Islet precursor cell (in vitro differentiated cells): Measurements from ENCODE around the gene TRABD2B.

Source experiments
- DNase-seq: peaks from one replicate; pipeline ENCODE4 v3.0.0-alpha.2; 2018

TRABD2B gene

DNA sequence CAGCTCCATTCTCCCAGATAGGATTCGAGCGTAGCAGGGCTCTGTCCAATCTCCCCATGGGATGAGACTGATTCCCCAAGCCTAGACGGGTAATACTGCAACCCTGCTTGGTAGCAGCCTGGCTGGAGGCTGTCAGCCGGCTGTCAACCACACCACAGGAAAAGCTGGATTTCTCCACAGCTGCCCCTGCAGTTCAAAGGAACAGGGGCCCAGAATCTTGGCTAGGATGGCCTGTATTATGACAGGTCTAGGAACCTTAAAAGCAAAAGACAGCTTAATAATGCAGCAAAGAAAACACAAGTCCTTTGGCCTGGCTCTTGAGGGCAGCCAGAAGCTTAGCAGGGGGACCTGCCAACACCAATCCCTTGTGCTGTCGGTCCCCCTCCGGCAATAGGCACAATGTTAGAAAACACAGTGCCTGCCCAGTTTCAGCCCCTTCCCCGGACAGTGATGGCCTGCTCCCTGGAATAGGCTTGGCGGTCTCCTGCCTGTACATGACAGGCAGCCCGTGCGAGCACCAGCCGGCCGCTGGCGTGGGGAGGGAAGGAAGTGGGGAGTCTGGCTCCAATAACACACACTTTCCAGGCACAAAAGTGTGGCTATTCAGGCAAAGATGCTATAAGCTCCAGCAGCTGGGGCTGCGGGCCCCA lies 90.5 kb downstream of the TRABD2B start:
- DNase-seq, result no peak

DNA sequence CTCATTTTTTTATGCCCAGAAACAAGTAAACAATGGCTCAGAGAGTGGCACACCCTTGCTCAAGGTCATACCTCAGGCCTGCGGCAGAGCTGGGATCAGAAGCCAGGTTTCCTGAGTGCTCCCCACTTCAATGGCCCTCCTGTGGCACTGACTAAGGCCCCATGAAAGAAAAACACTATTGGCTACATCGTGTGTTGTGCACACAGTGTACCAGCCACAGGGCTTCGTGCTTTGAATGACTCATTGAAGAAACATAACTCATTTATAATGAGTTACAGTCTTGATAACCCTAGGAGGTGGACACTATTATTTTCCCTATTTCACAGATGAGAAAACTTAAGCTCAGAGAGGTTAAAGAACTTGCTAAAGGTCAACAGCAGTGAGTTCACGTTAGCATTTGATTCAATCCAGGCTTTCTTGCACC lies 91.2 kb downstream of the TRABD2B start:
- DNase-seq, result no peak

DNA sequence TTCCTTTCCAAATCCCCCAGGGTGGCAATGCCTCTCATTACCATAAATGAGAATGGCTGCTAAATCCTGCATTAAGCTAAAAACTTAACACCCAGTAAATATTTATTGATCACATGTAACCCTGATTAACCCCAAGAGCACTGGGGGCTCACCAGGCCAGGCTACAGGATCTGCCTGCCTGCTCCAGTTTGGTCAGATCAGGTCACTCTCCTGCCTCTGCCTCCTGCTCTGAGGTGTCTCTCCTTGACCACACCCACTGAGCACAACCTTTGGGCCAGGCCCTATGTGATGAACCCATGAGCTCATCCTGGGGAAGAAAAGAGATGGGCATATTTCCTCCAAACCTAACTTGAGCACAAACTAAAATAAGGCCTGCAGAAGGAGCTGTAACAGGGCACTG lies 93.5 kb downstream of the TRABD2B start:
- no peak for DNase-seq

DNA sequence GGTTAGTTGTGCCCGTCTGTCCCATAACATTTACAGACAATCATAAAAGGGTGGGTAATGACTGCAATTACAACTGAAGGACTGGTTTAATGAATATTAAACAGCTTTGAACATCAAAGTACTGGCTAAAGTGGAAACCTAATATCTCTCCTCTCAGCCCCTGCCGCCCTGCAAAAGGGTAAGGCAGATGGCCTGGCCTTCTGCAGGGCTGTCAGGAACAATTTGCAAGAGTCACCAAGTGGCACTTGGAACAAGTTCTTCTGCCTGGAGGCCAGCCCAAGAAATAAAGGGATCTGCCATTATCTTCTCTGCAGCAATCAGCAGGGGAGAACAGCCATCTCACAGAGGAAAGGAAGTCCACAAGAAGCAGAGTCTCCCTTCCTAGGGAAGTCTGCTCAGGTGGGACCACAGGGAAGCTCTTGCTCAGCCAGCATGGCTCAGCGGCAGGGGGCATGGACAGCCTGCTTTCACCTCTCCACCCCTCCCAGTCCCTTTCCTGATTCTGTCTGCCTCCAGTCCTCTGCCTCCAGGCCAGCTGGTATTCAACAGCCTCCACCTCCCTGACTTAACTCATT lies 96.1 kb downstream of the TRABD2B start:
- DNase-seq, result no peak

DNA sequence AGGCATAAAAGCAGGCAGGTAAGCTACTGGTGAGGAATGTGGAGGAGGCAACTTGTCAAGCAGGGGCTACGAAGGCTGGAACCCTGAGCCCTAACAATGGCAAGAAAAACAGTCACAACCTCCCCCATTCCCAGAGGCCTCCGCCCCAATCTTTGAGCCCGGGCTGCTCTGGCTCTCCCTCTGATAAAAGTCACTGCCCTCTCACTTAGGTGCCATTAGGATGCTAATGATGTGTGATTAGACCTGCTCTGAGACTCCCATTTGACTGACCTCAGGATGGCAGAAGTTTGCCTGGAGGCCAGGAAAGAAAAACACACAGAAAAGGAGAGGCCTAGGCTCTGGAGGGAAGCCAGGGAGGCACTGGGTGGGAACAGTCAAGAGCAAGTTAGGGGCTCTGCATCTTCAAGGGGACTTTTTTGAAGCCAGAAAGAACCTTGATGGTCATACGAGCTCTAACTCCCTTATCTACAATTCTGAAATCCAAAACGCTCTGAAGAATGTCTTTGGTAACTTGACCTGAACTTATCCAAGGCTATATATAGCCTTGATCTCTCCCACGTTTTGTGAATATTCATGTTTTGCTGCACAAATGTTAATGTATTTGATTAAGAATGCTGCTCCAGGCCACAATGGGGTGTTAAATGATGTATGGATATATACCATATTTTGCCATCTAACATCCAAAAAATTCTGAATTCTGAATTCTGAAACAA lies 98.9 kb downstream of the TRABD2B start:
- peak; percentile 69 for DNase-seq

DNA sequence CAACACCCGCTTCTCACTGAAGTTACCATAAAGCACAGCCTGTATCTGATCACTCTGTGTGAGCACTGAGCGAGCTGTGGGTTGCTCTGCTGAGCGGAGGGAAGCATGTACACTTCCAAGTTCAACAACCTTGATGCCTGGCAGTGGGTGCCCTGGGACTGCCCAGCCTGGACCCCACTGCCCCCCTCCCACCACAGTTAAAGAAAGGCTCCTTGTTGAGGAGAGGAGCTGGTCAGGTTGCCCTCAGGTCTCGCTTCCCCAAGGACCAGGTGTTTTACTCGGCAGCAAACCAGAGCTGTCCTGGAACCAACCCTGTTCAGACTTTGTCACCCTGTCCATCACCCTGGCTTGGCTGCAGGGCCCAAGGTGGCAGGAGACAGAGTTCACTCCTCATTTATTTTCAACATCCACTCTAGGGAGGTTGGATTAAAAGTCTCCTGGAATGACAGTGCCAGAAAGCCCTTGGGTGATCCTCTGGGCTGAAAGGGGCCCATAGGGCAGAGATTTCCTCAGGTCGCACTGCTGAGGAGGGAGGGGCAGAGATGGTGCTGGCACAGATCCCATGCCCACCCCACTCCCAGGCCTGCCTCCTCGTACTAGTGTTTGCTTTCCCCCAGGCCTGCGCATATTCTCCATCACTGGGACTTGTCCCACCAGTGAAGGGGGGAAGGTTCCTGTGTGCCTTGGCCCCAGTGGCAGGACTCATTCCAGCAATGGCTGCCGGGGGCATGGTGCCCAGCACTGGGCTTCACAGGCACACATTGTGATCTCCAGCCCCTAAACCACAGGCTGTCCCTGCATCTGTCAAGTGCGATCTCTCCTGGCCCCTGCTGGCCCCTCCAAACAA lies 101.7 kb downstream of the TRABD2B start:
- no peak for DNase-seq

DNA sequence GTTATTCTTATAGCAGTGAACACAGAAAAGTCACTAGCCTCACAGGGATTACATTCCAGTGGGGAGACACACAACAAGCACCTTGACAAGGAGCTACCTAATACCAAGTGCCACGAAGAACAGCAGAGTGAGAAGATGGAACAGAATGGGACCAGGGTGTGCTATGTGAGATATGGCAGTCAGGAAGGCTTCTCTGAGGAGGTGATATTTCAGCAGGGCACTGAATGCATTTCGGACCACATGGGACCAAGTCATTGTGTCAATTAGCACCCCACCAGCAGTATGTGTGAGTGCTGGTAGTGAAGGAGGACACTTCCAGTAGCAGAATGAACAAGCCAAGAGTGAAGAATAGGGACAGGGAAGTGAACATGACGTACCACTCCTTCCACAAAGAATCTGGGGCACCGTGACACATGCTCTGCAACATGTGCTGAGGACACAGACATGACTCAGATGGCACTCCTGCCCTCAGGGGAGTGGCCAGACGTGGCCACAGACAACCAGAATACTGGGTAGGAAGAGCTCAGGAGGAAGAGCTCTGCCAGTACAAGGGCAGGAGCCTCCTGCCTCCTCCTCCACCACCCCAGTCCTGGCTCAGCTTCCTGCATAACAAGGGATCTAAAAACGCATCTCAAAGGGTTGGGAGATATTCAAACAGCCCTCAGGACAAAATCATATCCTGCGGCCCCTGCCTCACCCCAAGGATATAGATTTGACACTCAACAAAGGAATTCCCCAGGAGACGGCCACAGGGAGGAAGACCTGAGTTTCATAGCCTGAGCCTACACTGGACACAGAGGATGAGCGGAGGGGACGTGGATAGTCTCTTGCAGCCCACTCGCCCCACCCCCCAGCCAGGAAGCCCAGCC lies 102.5 kb downstream of the TRABD2B start:
- DNase-seq, result peak; percentile 76

DNA sequence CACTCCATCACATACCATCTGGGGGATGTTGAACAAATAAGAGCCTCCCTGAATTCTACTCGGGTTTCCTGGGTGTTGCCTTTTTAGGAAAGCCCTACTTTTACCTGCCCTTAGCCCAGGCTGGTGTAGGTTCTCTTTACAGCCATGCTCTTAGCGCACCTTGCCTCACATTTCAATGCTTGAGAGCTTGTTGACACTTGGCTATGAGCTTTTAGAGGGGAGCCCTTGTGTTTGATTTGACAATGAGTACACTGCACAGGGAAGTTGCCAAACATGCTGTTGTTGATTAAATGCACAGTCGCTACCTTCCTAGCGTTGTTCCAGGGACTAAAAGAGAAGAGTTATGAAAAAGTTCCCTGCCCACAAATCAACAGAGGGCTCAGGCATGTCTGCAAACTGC lies 103.8 kb downstream of the TRABD2B start:
- no peak for DNase-seq

DNA sequence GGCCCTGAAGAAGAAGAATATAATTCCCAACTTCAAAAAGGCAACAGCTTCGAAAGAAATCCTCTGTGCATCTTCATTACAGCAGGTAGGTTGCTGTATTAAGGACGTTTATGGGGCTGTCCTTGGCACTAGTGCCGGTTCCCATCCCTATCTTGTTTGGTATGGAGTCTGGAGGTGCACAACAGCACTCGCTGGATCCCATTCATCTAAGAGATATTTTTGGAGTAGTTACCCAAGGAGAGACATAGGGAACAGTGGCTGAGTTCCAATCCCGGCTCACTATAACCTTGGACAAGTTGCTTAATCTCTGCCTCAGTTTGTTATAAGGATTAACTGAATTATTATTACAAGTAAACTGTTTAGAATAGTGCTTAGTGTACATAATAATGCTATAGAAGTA lies 106.4 kb downstream of the TRABD2B start:
- no peak for DNase-seq

DNA sequence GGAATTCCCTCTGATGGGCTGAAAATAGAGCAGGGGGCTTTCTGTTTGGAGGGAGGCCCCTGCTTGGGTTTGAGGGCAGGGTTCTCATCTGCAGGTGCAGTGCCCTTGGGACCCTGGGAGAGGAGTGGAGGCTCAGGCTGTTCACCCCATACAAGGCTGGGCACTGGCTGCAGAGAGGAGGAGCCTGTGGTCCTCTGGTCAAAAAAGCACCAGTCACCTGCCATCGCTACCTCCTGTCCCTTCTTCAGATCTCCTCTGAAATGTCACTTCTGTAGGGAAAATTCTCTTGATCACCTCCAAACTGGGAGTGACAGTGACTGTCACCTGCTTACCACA lies 108.9 kb downstream of the TRABD2B start:
- DNase-seq, result no peak

DNA sequence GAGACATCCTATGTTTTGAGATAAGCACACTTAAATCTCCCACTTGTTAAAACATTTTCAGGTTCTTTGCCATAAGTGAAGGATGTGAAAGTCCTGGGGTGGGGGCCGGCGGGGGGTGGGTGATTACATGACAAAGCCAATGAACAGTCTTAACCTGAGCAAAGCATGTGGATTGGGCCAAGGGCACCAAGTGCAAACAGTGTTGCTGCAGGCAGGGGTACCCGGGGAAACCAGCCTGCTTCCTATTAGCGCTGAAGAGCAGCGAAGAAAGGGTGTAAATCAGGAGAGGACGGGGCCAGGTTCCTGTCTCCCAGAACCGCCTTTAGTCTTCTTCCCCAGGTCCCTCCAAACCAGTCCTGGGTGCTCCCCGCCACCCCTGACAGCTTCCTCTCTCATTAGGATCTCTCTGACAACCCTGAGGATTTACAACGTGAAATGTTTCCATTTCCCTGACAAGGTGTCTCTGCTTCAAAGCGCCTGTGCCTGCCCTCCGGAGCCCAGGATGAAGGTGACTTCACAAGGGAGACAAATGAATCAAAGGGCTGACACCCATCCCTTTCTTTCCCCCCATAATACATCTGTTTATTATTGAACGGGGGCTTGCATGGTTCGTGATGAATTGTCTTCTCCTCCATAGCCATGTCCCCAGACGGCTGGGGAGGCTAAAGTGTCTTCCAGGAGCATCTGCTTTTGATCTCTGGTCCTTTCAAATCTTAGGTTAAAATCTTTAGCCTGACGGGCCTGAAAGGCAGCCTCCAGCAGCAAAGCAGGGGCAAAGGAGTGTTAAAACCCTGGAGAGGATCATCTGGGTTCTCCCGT lies 109.5 kb downstream of the TRABD2B start:
- DNase-seq, result no peak

DNA sequence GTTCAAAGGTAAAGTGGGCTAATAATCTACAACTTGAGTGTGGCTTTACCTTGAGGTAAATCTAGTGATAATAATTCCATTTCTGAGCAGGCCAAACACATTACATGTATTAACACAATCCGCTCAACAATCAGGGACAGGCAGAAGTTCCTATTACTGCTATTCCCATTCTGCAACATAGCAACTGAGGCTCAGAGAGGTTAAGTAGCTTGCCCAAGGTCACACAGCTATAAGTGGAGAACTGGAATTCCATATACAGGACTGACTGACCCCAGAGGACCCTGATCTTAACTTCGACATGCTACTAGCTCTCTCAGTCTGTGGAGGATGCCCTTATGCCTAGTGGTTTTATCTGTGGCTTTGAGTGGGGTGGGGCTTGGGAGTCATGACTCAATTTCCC lies 110.1 kb downstream of the TRABD2B start:
- no peak for DNase-seq

DNA sequence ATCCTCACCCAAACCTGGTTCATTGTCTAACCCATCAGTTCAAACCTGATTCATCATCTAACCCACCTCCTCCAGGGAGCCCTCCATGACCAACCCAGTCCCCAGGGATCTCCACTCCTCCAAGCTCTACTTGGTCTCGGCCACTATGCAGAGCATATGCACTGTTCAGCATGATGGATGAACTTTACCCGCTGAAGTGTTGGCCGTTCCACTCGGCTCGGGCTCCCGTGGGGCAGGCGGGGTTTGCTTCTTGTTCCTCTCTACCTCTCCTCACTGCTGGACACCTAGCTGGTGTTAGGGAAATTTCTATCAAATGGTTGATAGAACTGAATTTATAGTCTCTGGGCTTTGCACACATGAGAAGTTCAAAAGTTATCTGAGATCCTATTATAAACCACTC lies 111.0 kb downstream of the TRABD2B start:
- DNase-seq, result no peak

DNA sequence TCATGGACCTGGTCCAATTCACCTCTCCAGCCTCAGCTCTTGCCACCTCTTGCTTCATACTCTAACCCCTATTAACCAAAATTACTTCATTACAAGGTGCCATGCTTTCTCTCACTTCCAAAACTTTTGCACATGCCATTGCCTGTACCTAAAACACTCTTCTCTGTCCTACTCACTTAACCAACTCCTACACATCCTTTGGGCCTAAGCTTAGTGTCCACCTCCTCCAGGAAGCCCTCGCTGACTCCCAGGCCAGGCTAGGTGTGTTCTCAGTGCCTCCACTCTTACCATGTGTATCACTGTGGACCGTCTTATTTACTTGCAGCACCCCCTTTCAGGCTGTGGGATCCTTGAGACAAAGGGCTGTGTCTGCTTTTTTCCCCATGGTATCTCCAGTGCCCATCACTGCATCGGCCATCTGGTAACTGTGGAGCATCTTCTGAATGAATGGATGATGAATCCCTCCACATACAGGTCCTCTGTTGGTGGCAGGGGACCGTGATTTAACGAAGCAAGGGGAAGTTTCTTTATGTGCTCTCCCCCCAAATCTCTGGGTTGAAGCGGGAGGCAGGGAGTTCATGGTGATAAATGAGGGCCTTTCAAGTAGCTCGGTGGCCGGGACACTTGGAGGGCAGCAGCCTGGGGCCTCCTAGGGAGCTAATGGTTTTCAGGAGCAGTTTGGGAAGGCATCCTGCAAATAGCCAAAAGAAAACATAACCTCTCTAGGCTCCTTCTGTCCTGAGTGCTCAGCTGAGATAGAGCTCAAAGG lies 111.9 kb downstream of the TRABD2B start:
- no peak for DNase-seq

DNA sequence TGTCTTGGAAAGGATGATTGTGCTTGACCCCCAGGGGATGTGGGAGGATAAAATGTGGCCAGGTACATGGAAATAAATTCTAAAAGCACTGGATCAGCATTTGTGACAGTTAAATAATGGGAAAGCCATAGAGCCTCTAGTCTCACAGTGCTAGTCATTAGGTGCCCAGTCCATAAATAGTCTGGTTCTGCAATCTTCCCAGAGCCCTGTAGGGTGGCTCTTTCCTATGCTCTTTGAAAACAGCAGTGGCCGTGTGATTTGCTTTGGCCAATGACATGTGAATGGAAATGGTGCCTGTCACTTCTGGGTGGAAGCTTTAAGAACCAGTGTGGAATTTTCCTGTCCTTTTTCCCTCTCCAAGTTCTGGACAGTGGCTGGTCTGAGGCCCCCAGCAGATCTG lies 113.2 kb downstream of the TRABD2B start:
- DNase-seq, result no peak

DNA sequence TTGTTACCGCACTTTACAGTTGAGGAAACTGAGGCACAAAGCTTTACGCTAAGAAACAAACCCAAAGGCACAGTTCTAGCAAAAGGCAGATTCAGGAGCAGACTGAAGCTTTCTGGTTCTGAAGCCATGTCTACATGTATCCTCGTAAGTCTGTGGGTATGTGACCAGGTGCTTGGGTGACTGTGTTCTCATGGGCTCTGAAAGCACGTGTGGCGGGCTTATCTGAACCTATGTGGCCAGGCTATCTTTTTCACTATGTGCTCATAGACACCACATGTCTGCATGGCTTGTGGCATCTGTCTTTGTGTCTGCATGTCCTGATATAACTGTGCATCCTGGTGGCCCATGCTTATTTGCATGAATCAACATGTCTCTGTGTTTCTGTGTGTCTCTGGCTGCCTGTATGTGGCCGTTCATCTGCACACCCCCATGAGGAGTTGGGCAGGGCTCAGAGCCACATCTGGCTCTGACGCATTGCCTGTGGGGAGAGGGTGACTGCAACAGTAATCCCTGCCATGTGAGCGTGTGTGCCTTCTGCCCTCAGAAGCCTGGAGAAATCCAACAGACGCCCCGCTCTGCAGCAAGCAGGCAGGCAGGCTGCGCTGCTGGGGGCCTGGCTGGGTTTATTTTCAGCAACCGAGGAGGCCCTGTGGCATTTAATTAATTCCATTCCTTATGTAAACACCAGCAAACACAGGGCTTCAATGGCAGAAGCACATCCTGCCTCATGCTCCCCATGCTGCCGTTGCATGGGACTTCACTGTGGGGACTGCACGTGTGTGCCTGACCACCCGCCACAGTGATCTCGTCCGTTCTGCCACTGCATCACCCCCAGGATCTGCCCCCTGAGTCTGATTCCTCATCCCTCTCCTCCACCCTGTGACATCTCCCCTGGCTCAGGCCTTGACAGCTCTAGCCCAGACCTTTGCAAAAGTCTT lies 115.4 kb downstream of the TRABD2B start:
- no peak for DNase-seq

DNA sequence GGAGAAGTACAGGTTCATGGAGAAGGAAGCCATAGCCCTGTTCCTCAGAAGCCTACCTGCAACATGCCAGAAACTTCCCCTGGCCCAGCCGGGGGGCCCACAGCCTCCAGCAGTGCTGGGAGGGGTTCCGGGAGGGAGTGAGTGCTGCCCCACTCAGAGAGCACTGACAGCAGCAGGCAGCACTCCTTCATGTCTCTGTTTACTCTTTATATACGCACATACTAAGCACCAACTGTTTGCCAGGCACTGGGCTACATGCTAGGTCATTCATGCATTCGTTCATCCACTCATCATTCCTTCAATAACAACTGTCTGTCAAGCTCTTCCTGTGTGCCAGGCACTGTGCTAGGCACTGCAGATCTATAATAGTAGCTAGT lies 120.6 kb downstream of the TRABD2B start:
- no peak for DNase-seq

DNA sequence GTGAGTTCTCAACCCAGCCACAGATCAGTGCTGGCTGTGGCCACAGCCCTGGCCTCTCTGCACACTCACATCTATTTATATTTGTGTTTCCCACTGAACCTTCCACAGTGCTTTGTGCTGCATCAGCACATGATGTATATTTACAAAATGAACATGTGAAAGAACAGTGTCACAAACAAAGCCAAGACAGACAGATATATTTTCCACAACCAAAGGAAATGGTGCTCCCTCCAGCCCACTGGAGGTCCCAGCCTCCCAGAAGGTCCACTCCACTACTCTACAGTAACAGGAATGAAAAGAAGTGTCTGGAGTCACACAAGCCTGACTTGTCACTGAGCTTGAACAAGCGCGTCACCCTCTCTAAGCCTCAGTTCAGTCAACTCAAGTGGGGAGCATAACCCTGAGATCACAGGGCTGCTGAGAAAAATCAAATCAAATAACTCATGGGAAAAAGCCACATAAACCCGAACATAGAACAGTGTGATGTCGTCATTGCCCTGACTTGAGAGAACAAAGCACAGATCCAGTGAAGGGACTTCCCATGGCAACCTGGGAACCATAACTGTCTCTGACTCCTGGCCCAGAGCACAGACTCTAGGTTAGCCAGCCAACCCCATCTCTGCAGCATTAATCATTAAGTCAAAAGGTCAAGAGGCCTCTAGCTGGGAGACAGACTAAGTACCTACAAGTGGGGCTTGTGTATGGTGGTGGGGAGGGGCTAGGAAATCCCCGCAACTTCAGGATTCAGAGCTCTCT lies 121.2 kb downstream of the TRABD2B start:
- peak; percentile 66 for DNase-seq

DNA sequence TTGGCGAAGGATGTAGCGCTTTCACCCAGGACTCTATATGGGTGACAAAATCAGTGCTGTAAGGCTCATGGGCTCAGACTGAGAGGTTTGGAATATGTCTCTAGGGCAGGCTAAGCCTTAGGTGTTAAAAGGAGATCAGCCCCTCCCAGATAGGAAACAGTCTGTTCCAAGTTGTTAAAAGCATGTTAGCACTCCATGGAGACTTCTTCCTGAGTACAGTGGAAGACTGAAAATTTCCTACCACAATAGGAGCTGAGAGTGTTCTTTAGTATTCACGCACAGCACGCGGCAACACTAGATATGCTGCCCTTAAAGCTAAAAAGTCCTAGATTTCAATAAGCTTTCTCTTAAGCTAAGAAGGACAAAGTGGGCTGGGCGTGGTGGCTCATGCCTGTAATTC lies 122.1 kb downstream of the TRABD2B start:
- DNase-seq, result no peak
